ENCODE data around the gene SLC38A1.

DNA sequence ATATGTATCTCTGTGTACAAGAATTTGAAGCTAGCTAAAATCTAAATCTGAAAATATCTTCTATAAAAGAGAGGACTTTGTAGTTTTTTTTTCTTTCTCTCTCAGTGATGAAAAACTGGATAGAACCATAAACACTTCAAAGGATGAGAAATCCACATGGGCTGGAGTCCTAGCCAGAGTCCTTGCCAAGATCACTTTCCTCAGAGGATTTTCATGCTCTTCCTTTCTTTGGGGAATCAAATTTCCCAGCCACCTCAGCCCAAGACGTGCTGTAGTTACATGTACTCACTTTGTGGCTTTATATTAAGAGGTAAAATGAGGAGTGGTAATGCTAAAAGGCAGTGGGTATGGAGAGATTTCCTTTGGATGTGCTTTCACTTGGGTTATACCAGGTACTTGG is 110.3 kb downstream of the SLC38A1 start:
- TF ChIP-seq CTCF (conservative IDR thresholded peaks at IDR 0.05; ENCODE audit: low read depth, low read length), result no peak
- no peak for TF ChIP-seq EZH2 (IDR thresholded peaks at IDR 0.05; ENCODE audit: low read length, unreplicated experiment)
- no peak for TF ChIP-seq EZH2phosphoT487 (IDR thresholded peaks at IDR 0.05; ENCODE audit: borderline replicate concordance, low read length)
